H9 (cell line): ENCODE measurements around the gene SERPINH1. TPM values are rescaled to one million over a fixed set of nuclear protein-coding genes. Genes with fewer than 3 reads are reported as not detected.

ENCODE experiments used
- DNase-seq: peaks from one replicate; pipeline ENCODE4 v3.0.0-alpha.2; 2017
- H2AFZ ChIP-seq: one replicate; pipeline ENCODE4 v1.6.1; 2013; ENCODE audit warnings: mild to moderate bottlenecking, low read length, control low read depth, moderate library complexity
- H2AK5ac ChIP-seq: 2 replicates; pipeline ENCODE4 v1.6.1; 2013; ENCODE audit warnings: low read length, control low read depth, mixed read lengths; ENCODE audit not compliant: insufficient read length
- H2BK120ac ChIP-seq: one replicate; pipeline ENCODE4 v1.6.1; 2013; ENCODE audit warnings: low read depth, mild to moderate bottlenecking, low read length, control low read depth, inconsistent platforms; ENCODE audit not compliant: poor library complexity, severe bottlenecking
- H2BK12ac ChIP-seq: 2 replicates; pipeline ENCODE4 v1.6.1; 2013; ENCODE audit warnings: low read length, control low read depth, mixed read lengths, low read depth; ENCODE audit not compliant: insufficient read length
- H2BK15ac ChIP-seq: 2 replicates; pipeline ENCODE4 v1.6.1; 2013; ENCODE audit warnings: low read depth, low read length, control low read depth
- H2BK20ac ChIP-seq: one replicate; pipeline ENCODE4 v1.6.1; 2013; ENCODE audit warnings: low read depth, mild to moderate bottlenecking, low read length, control low read depth, inconsistent platforms; ENCODE audit not compliant: poor library complexity, severe bottlenecking
- H2BK5ac ChIP-seq: 2 replicates; pipeline ENCODE4 v1.6.1; 2013; ENCODE audit warnings: low read length, control low read depth, mixed read lengths; ENCODE audit not compliant: insufficient read length
- H3K14ac ChIP-seq: 2 replicates; pipeline ENCODE4 v1.6.1; 2013; ENCODE audit warnings: low read length, control low read depth; ENCODE audit not compliant: insufficient read depth
- H3K18ac ChIP-seq: 2 replicates; pipeline ENCODE4 v1.6.1; 2013; ENCODE audit warnings: low read depth, mild to moderate bottlenecking, mixed read lengths, low read length, control low read depth; ENCODE audit not compliant: insufficient read length
- H3K23ac ChIP-seq: 2 replicates; pipeline ENCODE4 v1.6.1; 2013; ENCODE audit warnings: low read length, control low read depth, mixed read lengths, low read depth; ENCODE audit not compliant: insufficient read length
- H3K23me2 ChIP-seq: 2 replicates; pipeline ENCODE4 v1.6.1; 2013; ENCODE audit warnings: low read depth, mild to moderate bottlenecking, mixed read lengths, low read length, control low read depth; ENCODE audit not compliant: insufficient read length, poor library complexity, severe bottlenecking
- H3K27ac ChIP-seq: 2 replicates; pipeline ENCODE4 v1.5.1; 2013; ENCODE audit warnings: low read length, control low read depth, mixed read lengths, low read depth; ENCODE audit not compliant: insufficient read length
- H3K27me3 ChIP-seq: 2 replicates; pipeline ENCODE4 v1.6.1; 2013; ENCODE audit warnings: low read length, control low read depth, inconsistent platforms; ENCODE audit not compliant: insufficient read depth
- H3K4ac ChIP-seq: 2 replicates; pipeline ENCODE4 v1.6.1; 2013; ENCODE audit warnings: low read depth, mild to moderate bottlenecking, control low read depth, inconsistent platforms, low read length, moderate library complexity
- H3K4me1 ChIP-seq: 2 replicates; pipeline ENCODE4 v1.6.1; 2013; ENCODE audit warnings: low read length, control low read depth, inconsistent platforms; ENCODE audit not compliant: insufficient read depth
- H3K4me2 ChIP-seq: 2 replicates; pipeline ENCODE4 v1.6.1; 2013; ENCODE audit warnings: low read length, control low read depth, mixed read lengths; ENCODE audit not compliant: insufficient read length, insufficient read depth
- H3K56ac ChIP-seq: 2 replicates; pipeline ENCODE4 v1.6.1; 2013; ENCODE audit warnings: low read depth, mild to moderate bottlenecking, mixed read lengths, low read length, control low read depth; ENCODE audit not compliant: insufficient read length
- H3K79me1 ChIP-seq: 2 replicates; pipeline ENCODE4 v1.6.1; 2013; ENCODE audit warnings: low read depth, mild to moderate bottlenecking, moderate library complexity, low read length, control low read depth, inconsistent platforms; ENCODE audit not compliant: insufficient read depth, poor library complexity, severe bottlenecking
- H3K79me2 ChIP-seq: 2 replicates; pipeline ENCODE4 v1.6.1; 2013; ENCODE audit warnings: low read length, control low read depth, inconsistent platforms; ENCODE audit not compliant: insufficient read depth
- H3K9ac ChIP-seq: 2 replicates; pipeline ENCODE4 v1.6.1; 2013; ENCODE audit warnings: low read length, control low read depth, mixed read lengths; ENCODE audit not compliant: insufficient read length; ENCODE audit errors: extremely low read depth
- H3K9me3 ChIP-seq: one replicate; pipeline ENCODE4 v1.6.1; 2013; ENCODE audit warnings: low read depth, low read length, inconsistent platforms; ENCODE audit not compliant: control insufficient read depth
- H3T11ph ChIP-seq: one replicate; pipeline ENCODE4 v1.6.1; 2013; ENCODE audit warnings: mild to moderate bottlenecking, low read length, control low read depth, inconsistent platforms
- H4K20me1 ChIP-seq: one replicate; pipeline ENCODE4 v1.6.1; 2013; ENCODE audit not compliant: control insufficient read depth, insufficient read length, insufficient read depth
- H4K5ac ChIP-seq: 2 replicates; pipeline ENCODE4 v1.6.1; 2013; ENCODE audit warnings: low read depth, mild to moderate bottlenecking, mixed read lengths, low read length, control low read depth; ENCODE audit not compliant: insufficient read length
- H4K8ac ChIP-seq: replicated peaks from 2 replicates; pipeline ENCODE4 v1.6.1; 2013; ENCODE audit warnings: low read length, control low read depth, mixed read lengths, low read depth; ENCODE audit not compliant: insufficient read length
- H4K91ac ChIP-seq: 2 replicates; pipeline ENCODE4 v1.6.1; 2013; ENCODE audit warnings: low read depth, mild to moderate bottlenecking, moderate library complexity, mixed read lengths, low read length, control low read depth; ENCODE audit not compliant: insufficient read length
- H3K27ac Mint-ChIP-seq, 3 experiments: 2 replicates in 2 of 3; 3 replicates in 1 of 3; pipeline ENCODE4 v1.8.0; 2020 to 2021; ENCODE audit warnings: mixed read lengths in 3 of 3, mild to moderate bottlenecking in 1 of 3, moderate library complexity in 1 of 3
- H3K27me3 Mint-ChIP-seq: 2 replicates; pipeline ENCODE4 v1.8.0; 2021; ENCODE audit warnings: low read depth, mild to moderate bottlenecking, moderate library complexity, mixed read lengths
- H3K36me3 Mint-ChIP-seq, 3 experiments: 2 replicates in 2 of 3; 3 replicates in 1 of 3; pipeline ENCODE4 v1.8.0; 2020 to 2021; ENCODE audit warnings: low read depth in 3 of 3, mixed read lengths in 3 of 3; ENCODE audit not compliant: insufficient read depth in 1 of 3
- H3K4me1 Mint-ChIP-seq, 2 experiments: 2 replicates each; pipeline ENCODE4 v1.8.0; 2020; ENCODE audit warnings: mixed read lengths in 2 of 2
- H3K4me3 Mint-ChIP-seq, 2 experiments: 2 replicates in 1 of 2; 3 replicates in 1 of 2; pipeline ENCODE4 v1.8.0; 2020 to 2021; ENCODE audit warnings: mild to moderate bottlenecking in 2 of 2, mixed read lengths in 2 of 2, moderate library complexity in 1 of 2
- H3K9me3 Mint-ChIP-seq, 2 experiments: 2 replicates in 1 of 2; 3 replicates in 1 of 2; pipeline ENCODE4 v1.8.0; 2020; ENCODE audit warnings: mild to moderate bottlenecking in 2 of 2, mixed read lengths in 2 of 2, moderate library complexity in 1 of 2
- WGBS: extraction: QIAGEN DNeasy Blood & Tissue Kit; methylation state at CpG from one replicate; pipeline ENCODE4 v1.1.7; 2013; ENCODE audit warnings: missing lambda C conversion rate, low lambda C conversion rate, mixed read lengths; ENCODE audit not compliant: insufficient read length; ENCODE audit errors: extremely low coverage; 5-methylcytosine and 5-hydroxymethylcytosine counted together
- total RNA-seq: library from RNA; stranded (reverse); gene quantifications from 2 replicates; pipeline ENCODE4 v1.2.1, GENCODE V29; 2021
- TF ChIP-seq, protein P1 (sequence below): fragments of 200-600 bp; sonication (generic); conservative IDR thresholded peaks from 3 replicates; pipeline ENCODE4 v1.8.0; 2021; ENCODE audit warnings: antibody characterized with exemption, mild to moderate bottlenecking

The SERPINH1 gene
- total RNA-seq, 1 experiment from 2014 or later: 253 TPM

DNA sequence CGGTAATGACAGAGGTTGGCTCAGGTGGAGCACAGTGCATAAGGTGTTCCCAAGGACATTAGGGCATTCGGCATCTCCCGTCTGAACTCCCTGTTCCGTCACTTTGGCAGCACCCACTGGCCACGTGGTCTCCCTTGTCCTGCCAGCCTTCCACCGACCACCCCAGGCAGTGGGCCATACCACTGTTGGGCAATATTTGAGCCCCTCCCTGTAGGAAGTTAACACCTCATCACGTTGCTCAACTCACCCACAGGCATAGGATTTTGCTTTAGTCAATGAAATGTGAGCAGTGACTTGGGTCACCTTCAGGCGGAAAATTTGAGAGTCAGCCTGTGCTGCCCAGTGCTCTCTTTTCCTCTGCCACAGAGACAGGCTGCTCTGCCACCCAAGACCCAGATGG, 44.0 kb downstream of the SERPINH1 start:
- DNase-seq: no peak
- H4K91ac ChIP-seq: no peak overlapping the region
- WGBS: no CpG with 5 or more reads among the region's 8 CpGs
- Mint-ChIP-seq H3K9me3 (no peaks in the 10 kb centered on the region), H3K4me1 (peaks cover 10 to 18% of the 10 kb centered on the region in 2 experiments), H3K27me3 (peaks cover 15% of the 10 kb centered on the region), H3K4me3 (no peak overlapping the region), H3K27ac (no peak overlapping the region), H3K36me3 (no peaks in the 10 kb centered on the region; a peak in 1 of 7 replicates)
- no peak overlapping the region for H2BK20ac ChIP-seq
- no peak overlapping the region for H3K4me2 ChIP-seq
- no peaks in the 10 kb centered on the region for H3K23me2 ChIP-seq
- no peak overlapping the region for H3K23ac ChIP-seq
- no peaks in the 10 kb centered on the region for H3K79me1 ChIP-seq
- H3K9ac ChIP-seq: no peak overlapping the region
- no peak overlapping the region for H3K4ac ChIP-seq
- H3K9me3 ChIP-seq: no peaks in the 10 kb centered on the region
- no peaks in the 10 kb centered on the region for H3K4me1 ChIP-seq
- no peak overlapping the region for H4K8ac ChIP-seq
- H4K20me1 ChIP-seq: no peaks in the 10 kb centered on the region
- no peak overlapping the region for H2AFZ ChIP-seq
- no peak overlapping the region for H4K5ac ChIP-seq
- no peaks in the 10 kb centered on the region for H3K27me3 ChIP-seq
- no peak overlapping the region for H2BK12ac ChIP-seq
- TF ChIP-seq, protein P1, sequence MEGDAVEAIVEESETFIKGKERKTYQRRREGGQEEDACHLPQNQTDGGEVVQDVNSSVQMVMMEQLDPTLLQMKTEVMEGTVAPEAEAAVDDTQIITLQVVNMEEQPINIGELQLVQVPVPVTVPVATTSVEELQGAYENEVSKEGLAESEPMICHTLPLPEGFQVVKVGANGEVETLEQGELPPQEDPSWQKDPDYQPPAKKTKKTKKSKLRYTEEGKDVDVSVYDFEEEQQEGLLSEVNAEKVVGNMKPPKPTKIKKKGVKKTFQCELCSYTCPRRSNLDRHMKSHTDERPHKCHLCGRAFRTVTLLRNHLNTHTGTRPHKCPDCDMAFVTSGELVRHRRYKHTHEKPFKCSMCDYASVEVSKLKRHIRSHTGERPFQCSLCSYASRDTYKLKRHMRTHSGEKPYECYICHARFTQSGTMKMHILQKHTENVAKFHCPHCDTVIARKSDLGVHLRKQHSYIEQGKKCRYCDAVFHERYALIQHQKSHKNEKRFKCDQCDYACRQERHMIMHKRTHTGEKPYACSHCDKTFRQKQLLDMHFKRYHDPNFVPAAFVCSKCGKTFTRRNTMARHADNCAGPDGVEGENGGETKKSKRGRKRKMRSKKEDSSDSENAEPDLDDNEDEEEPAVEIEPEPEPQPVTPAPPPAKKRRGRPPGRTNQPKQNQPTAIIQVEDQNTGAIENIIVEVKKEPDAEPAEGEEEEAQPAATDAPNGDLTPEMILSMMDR: no peak
- H2AK5ac ChIP-seq: no peak overlapping the region
- no peak overlapping the region for H2BK5ac ChIP-seq
- no peak overlapping the region for H3K18ac ChIP-seq
- no peak overlapping the region for H3K14ac ChIP-seq
- H3T11ph ChIP-seq: no peak overlapping the region
- no peak overlapping the region for H2BK120ac ChIP-seq
- no peaks in the 10 kb centered on the region for H3K79me2 ChIP-seq
- H3K56ac ChIP-seq: no peak overlapping the region
- no peak overlapping the region for H3K27ac ChIP-seq
- H2BK15ac ChIP-seq: no peak overlapping the region
